ENCODE data around the gene DCAF4. TPM values are rescaled to one million over a fixed set of nuclear protein-coding genes. Genes with fewer than 3 reads are reported as not detected.

DCAF4 gene
- polyA plus RNA-seq, 1 donor from 2014 or later = 16.5 TPM

DNA sequence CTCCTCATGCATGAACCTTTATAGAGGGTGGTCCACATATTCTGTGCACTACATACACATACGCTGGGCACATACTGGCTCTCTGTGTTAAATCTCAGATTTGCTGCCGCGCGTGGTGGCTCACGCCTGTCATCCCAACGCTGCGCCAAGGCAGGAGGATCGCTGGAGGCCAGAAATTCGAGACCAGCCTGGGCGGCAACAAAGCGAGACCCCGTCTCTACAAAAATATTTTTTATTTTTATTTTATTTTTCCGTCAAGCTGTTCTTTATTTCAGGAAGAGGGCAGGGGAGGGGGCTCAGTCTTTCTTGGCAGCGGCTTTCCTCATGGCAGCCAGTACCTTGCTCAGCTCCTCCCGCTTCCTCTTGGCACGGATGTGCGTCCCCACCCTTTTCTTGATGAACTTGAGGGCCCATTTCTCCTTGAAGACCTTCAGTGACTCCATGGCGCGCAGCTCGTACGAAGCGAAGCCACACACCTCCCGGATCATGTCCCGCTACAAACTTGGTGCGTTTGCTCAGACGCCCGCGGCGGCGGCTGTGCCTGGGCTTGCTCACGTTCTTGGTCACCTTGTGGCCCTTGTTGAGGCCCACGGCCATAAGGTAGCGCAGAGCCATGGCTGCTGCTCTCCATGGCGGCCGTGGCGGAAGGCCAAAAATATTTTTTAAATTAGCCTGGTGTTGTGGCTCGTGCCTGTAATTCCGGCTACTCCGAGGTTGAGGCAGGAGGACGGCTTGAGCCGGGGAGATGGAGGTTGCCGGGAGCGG is 3.2 kb downstream of the DCAF4 start:
- Histone ChIP-seq H4K20me1 (ENCODE audit: insufficient read depth) (no peaks in the 10 kb centered on the region), H3K4me2 (ENCODE audit: low read length) (no peak overlapping the region), H3K9me2 (ENCODE audit: insufficient read depth, low read length) (no peaks in the 10 kb centered on the region), H3K79me2 (replicated peaks; ENCODE audit: insufficient read depth, low read length) (no peaks in the 10 kb centered on the region), H2AFZ (ENCODE audit: low read depth, low read length) (no peak overlapping the region), H3K27me3 (ENCODE audit: insufficient read depth, low read depth, low read length) (no peaks in the 10 kb centered on the region), H3F3A (ENCODE audit: insufficient read depth, low read length, poor library complexity, severe bottlenecking) (no peaks in the 10 kb centered on the region), H3K36me3 (ENCODE audit: insufficient read depth, low read length) (no peaks in the 10 kb centered on the region), H3K4me3 (ENCODE audit: low read length) (no peak overlapping the region), H3K9me3 (ENCODE audit: low read length) (no peaks in the 10 kb centered on the region), H3K27ac (ENCODE audit: low read length) (no peak overlapping the region), H3K9ac (ENCODE audit: low read length) (no peak overlapping the region)
- TF ChIP-seq RAD21 (conservative IDR thresholded peaks at IDR 0.05) = no peak
- no peak for TF ChIP-seq TAF1 (IDR thresholded peaks at IDR 0.05; ENCODE audit: low read depth)
- TF ChIP-seq EP300 (conservative IDR thresholded peaks at IDR 0.05; ENCODE audit: poor library complexity, severe bottlenecking) = no peak
- TF ChIP-seq, protein P1, sequence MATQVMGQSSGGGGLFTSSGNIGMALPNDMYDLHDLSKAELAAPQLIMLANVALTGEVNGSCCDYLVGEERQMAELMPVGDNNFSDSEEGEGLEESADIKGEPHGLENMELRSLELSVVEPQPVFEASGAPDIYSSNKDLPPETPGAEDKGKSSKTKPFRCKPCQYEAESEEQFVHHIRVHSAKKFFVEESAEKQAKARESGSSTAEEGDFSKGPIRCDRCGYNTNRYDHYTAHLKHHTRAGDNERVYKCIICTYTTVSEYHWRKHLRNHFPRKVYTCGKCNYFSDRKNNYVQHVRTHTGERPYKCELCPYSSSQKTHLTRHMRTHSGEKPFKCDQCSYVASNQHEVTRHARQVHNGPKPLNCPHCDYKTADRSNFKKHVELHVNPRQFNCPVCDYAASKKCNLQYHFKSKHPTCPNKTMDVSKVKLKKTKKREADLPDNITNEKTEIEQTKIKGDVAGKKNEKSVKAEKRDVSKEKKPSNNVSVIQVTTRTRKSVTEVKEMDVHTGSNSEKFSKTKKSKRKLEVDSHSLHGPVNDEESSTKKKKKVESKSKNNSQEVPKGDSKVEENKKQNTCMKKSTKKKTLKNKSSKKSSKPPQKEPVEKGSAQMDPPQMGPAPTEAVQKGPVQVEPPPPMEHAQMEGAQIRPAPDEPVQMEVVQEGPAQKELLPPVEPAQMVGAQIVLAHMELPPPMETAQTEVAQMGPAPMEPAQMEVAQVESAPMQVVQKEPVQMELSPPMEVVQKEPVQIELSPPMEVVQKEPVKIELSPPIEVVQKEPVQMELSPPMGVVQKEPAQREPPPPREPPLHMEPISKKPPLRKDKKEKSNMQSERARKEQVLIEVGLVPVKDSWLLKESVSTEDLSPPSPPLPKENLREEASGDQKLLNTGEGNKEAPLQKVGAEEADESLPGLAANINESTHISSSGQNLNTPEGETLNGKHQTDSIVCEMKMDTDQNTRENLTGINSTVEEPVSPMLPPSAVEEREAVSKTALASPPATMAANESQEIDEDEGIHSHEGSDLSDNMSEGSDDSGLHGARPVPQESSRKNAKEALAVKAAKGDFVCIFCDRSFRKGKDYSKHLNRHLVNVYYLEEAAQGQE (IDR thresholded peaks at IDR 0.05; ENCODE audit: borderline replicate concordance) = no peak
- no peak for TF ChIP-seq SMC3 (conservative IDR thresholded peaks at IDR 0.05; ENCODE audit: poor library complexity)
- TF ChIP-seq EZH2 (IDR thresholded peaks at IDR 0.05; ENCODE audit: borderline replicate concordance, insufficient read depth, low read length, poor library complexity, severe bottlenecking) = no peak
- no peak for TF ChIP-seq MXI1 (conservative IDR thresholded peaks at IDR 0.05; ENCODE audit: poor library complexity, severe bottlenecking)
- no peak for TF ChIP-seq POLR2AphosphoS5 (IDR thresholded peaks at IDR 0.05)
- TF ChIP-seq, protein P2, sequence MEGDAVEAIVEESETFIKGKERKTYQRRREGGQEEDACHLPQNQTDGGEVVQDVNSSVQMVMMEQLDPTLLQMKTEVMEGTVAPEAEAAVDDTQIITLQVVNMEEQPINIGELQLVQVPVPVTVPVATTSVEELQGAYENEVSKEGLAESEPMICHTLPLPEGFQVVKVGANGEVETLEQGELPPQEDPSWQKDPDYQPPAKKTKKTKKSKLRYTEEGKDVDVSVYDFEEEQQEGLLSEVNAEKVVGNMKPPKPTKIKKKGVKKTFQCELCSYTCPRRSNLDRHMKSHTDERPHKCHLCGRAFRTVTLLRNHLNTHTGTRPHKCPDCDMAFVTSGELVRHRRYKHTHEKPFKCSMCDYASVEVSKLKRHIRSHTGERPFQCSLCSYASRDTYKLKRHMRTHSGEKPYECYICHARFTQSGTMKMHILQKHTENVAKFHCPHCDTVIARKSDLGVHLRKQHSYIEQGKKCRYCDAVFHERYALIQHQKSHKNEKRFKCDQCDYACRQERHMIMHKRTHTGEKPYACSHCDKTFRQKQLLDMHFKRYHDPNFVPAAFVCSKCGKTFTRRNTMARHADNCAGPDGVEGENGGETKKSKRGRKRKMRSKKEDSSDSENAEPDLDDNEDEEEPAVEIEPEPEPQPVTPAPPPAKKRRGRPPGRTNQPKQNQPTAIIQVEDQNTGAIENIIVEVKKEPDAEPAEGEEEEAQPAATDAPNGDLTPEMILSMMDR (IDR thresholded peaks at IDR 0.05; ENCODE audit: poor library complexity, severe bottlenecking) = no peak

DNA sequence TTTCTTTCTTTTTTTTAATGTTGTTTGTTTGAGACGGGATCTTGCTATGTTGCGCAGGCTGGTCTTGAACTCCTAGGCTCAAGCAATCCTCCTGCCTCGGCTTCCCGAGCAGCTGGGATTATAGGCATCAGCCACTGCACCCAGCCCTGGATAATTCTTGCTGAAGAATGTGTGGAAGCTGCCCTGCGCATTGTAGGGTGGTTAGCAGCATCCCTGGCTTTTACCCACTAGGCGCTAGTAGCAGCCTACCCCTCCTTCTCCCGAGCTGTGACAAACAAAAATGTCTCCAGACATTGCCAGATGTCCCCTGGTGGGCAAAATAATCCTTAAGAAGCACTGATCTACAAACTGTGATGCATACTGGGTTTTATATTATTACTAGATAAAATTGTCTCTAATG is 6.6 kb downstream of the DCAF4 start:
- H2AFZ ChIP-seq (ENCODE audit: low read depth, low read length) = no peak overlapping the region
- no peak for TF ChIP-seq RAD21 (conservative IDR thresholded peaks at IDR 0.05)
- TF ChIP-seq TAF1 (IDR thresholded peaks at IDR 0.05; ENCODE audit: low read depth) = no peak
- TF ChIP-seq SMC3 (conservative IDR thresholded peaks at IDR 0.05; ENCODE audit: poor library complexity) = no peak
- TF ChIP-seq, protein P2 (IDR thresholded peaks at IDR 0.05; ENCODE audit: poor library complexity, severe bottlenecking) = no peak
- TF ChIP-seq, protein P1 (IDR thresholded peaks at IDR 0.05; ENCODE audit: borderline replicate concordance) = no peak
- no peak for TF ChIP-seq EZH2 (IDR thresholded peaks at IDR 0.05; ENCODE audit: borderline replicate concordance, insufficient read depth, low read length, poor library complexity, severe bottlenecking)
- TF ChIP-seq EP300 (conservative IDR thresholded peaks at IDR 0.05; ENCODE audit: poor library complexity, severe bottlenecking) = no peak
- TF ChIP-seq MXI1 (conservative IDR thresholded peaks at IDR 0.05; ENCODE audit: poor library complexity, severe bottlenecking) = no peak
- no peak for TF ChIP-seq POLR2AphosphoS5 (IDR thresholded peaks at IDR 0.05)
- no peaks in the 10 kb centered on the region for H3K27me3 ChIP-seq (ENCODE audit: insufficient read depth, low read depth, low read length)
- no peaks in the 10 kb centered on the region for H3K79me2 ChIP-seq (replicated peaks; ENCODE audit: insufficient read depth, low read length)
- H3K9ac ChIP-seq (ENCODE audit: low read length) = no peak overlapping the region
- no peaks in the 10 kb centered on the region for H3K36me3 ChIP-seq (ENCODE audit: insufficient read depth, low read length)
- no peak overlapping the region for H3K4me2 ChIP-seq (ENCODE audit: low read length)
- H3K4me3 ChIP-seq (ENCODE audit: low read length) = no peak overlapping the region
- H3K9me3 ChIP-seq (ENCODE audit: low read length) = no peaks in the 10 kb centered on the region
- no peak overlapping the region for H3K27ac ChIP-seq (ENCODE audit: low read length)
- H3F3A ChIP-seq (ENCODE audit: insufficient read depth, low read length, poor library complexity, severe bottlenecking) = no peaks in the 10 kb centered on the region
- no peaks in the 10 kb centered on the region for H3K9me2 ChIP-seq (ENCODE audit: insufficient read depth, low read length)
- H4K20me1 ChIP-seq (ENCODE audit: insufficient read depth) = no peaks in the 10 kb centered on the region

Measured in neural cell (in vitro differentiated cells).